HepG2 (cell line): Measurements from ENCODE around the gene AQP10. TPM values are rescaled to one million over a fixed set of nuclear protein-coding genes. Genes with fewer than 3 reads are reported as not detected.

ENCODE experiments used
- AHR ChIP-seq: IDR thresholded peaks from 2 replicates; pipeline ENCODE4 v1.6.1; 2018; ENCODE audit warnings: missing genetic modification reagents, missing compliant biosample characterization
- CSRNP2 ChIP-seq: sonication (generic); formaldehyde crosslinking; conservative IDR thresholded peaks from 2 replicates; pipeline ENCODE4 v1.8.0; 2022; ENCODE audit warnings: low read depth, missing genetic modification reagents
- DPF2 ChIP-seq: sonication (generic); formaldehyde crosslinking; IDR thresholded peaks from 2 replicates; pipeline ENCODE4 v1.4.0; 2020; ENCODE audit warnings: mild to moderate bottlenecking, low read depth, missing genetic modification reagents, borderline replicate concordance
- E2F1 ChIP-seq: sonication (generic); formaldehyde crosslinking; IDR thresholded peaks from 2 replicates; pipeline ENCODE4 v1.5.0; 2020; ENCODE audit warnings: missing genetic modification reagents
- FLYWCH1 ChIP-seq: sonication (generic); formaldehyde crosslinking; IDR thresholded peaks from 2 replicates; pipeline ENCODE4 v1.8.1; 2023; ENCODE audit warnings: mild to moderate bottlenecking, missing genetic modification reagents
- GFI1 ChIP-seq: sonication (generic); formaldehyde crosslinking; IDR thresholded peaks from 2 replicates; pipeline ENCODE4 v1.5.0; 2020; ENCODE audit warnings: missing genetic modification reagents, mild to moderate bottlenecking, borderline replicate concordance
- KDM4B ChIP-seq: sonication (generic); formaldehyde crosslinking; IDR thresholded peaks from 2 replicates; pipeline ENCODE4 v1.4.0; 2020; ENCODE audit warnings: missing genetic modification reagents
- MZF1 ChIP-seq: sonication (generic); formaldehyde crosslinking; IDR thresholded peaks from 2 replicates; pipeline ENCODE4 v1.8.1; 2023; ENCODE audit warnings: mild to moderate bottlenecking, missing genetic modification reagents, borderline replicate concordance
- NCOA2 ChIP-seq: sonication (generic); formaldehyde crosslinking; IDR thresholded peaks from 2 replicates; pipeline ENCODE4 v1.8.0; 2022; ENCODE audit warnings: inconsistent platforms
- PATZ1 ChIP-seq: sonication (generic); formaldehyde crosslinking; IDR thresholded peaks from 2 replicates; pipeline ENCODE4 v1.4.0; 2020; ENCODE audit warnings: missing genetic modification reagents
- RBFOX2 ChIP-seq: fragments of 200-400 bp; formaldehyde crosslinking; IDR thresholded peaks from 2 replicates; pipeline ENCODE4 v1.6.1; 2017; ENCODE audit warnings: low read depth, mild to moderate bottlenecking, low read length
- RBM22 ChIP-seq: fragments of 200-400 bp; formaldehyde crosslinking; optimal IDR thresholded peaks from 2 replicates; pipeline ENCODE3; 2017; ENCODE audit warnings: mild to moderate bottlenecking, low read length, moderate library complexity
- SAFB2 ChIP-seq: sonication (generic); formaldehyde crosslinking; IDR thresholded peaks from 2 replicates; pipeline ENCODE4 v1.5.1; 2020; ENCODE audit warnings: missing genetic modification reagents, low read depth, mild to moderate bottlenecking, borderline replicate concordance
- SATB2 ChIP-seq: sonication (generic); formaldehyde crosslinking; IDR thresholded peaks from 2 replicates; pipeline ENCODE4 v1.5.0; 2020; ENCODE audit warnings: missing genetic modification reagents
- SUZ12 ChIP-seq: fragments of 150-350 bp; IDR thresholded peaks from 2 replicates; pipeline ENCODE4 v1.6.1; 2014; ENCODE audit warnings: low read depth, low read length
- TEAD3 ChIP-seq: optimal IDR thresholded peaks from 2 replicates; pipeline ENCODE3; 2016; ENCODE audit warnings: borderline replicate concordance
- ZKSCAN8 ChIP-seq: IDR thresholded peaks from 2 replicates; pipeline ENCODE4 v1.6.1; 2016; ENCODE audit warnings: borderline replicate concordance, missing genetic modification reagents, missing compliant biosample characterization
- ZNF263 ChIP-seq: sonication (generic); formaldehyde crosslinking; IDR thresholded peaks from 2 replicates; pipeline ENCODE4 v1.4.0; 2020; ENCODE audit warnings: missing genetic modification reagents
- ZNF3 ChIP-seq: IDR thresholded peaks from 2 replicates; pipeline ENCODE4 v1.7.0; 2017; ENCODE audit warnings: inconsistent platforms
- ZNF326 ChIP-seq: sonication (generic); formaldehyde crosslinking; IDR thresholded peaks from 2 replicates; pipeline ENCODE4 v1.4.0; 2020; ENCODE audit warnings: missing genetic modification reagents, borderline replicate concordance
- ZNF337 ChIP-seq: sonication (generic); formaldehyde crosslinking; IDR thresholded peaks from 2 replicates; pipeline ENCODE4 v1.5.1; 2020; ENCODE audit warnings: missing genetic modification reagents, low read depth, mild to moderate bottlenecking, borderline replicate concordance
- ZNF569 ChIP-seq: sonication (generic); formaldehyde crosslinking; IDR thresholded peaks from 2 replicates; pipeline ENCODE4 v1.5.0; 2020; ENCODE audit warnings: mild to moderate bottlenecking, missing genetic modification reagents, moderate library complexity, borderline replicate concordance
- ZNF691 ChIP-seq: sonication (generic); formaldehyde crosslinking; IDR thresholded peaks from 2 replicates; pipeline ENCODE4 v1.4.0; 2020; ENCODE audit warnings: missing genetic modification reagents, low read depth, mild to moderate bottlenecking, borderline replicate concordance
- ZNF746 ChIP-seq: sonication (generic); formaldehyde crosslinking; IDR thresholded peaks from 2 replicates; pipeline ENCODE4 v1.8.0; 2022; ENCODE audit warnings: mild to moderate bottlenecking, missing genetic modification reagents
- ZNF749 ChIP-seq: sonication (generic); formaldehyde crosslinking; IDR thresholded peaks from 2 replicates; pipeline ENCODE4 v1.8.0; 2022; ENCODE audit warnings: mild to moderate bottlenecking, missing genetic modification reagents, moderate library complexity, borderline replicate concordance
- polyA plus RNA-seq, 8 experiments: library from polyadenylated mRNA; depleted of rRNA in 3 of 8; stranded (reverse) in 7 of 8; unstranded in 1 of 8; fragments of >200 nt; fragmentation: Illumina TruSeq in 4 of 8; extraction: Trizol in 4 of 8; gene quantifications; 2 replicates each; pipeline versions ENCODE4 v1.2.1 to v1.2.3, GENCODE V29; 2011 to 2016; ENCODE audit warnings: low read depth in 4 of 8, missing spikeins in 1 of 8, mixed read lengths in 1 of 8; ENCODE audit not compliant: insufficient read depth in 1 of 8
- total RNA-seq, 5 experiments: library from RNA; depleted of rRNA; stranded (reverse); fragments of >200 nt; fragmentation: Illumina TruSeq; extraction: Trizol; gene quantifications; 2 replicates each; pipeline ENCODE4 v1.2.3, GENCODE V29; 2016; ENCODE audit warnings: low read depth in 1 of 5

AQP10 gene
- total and polyA plus RNA-seq, 2 of the 13 experiments (the other 11 are each of a cell fraction or from before 2014, with no cell fraction given) = 0.30 TPM; not detected in 1

- TF ChIP-seq ZNF263 (CRISPR knock-in tag) (no peak), SUZ12 (no peak), ZNF337 (CRISPR knock-in tag) (no peak), MZF1 (no peak), ZNF3 (CRISPR knock-in tag) (no peak), SATB2 (CRISPR knock-in tag) (no peak), TEAD3 (CRISPR knock-in tag) (peak; percentile 42), ZNF326 (CRISPR knock-in tag) (no peak), KDM4B (CRISPR knock-in tag) (no peak), ZNF746 (CRISPR knock-in tag) (peak; percentile 49; the same call in 1 of the 2 replicates), ZNF569 (CRISPR knock-in tag) (no peak), GFI1 (CRISPR knock-in tag) (peak; percentile 59; the same call in 1 of the 2 replicates), CSRNP2 (CRISPR knock-in tag) (no peak), NCOA2 (CRISPR knock-in tag) (peak; percentile 56; the same call in 1 of the 2 replicates), FLYWCH1 (CRISPR knock-in tag) (no peak), DPF2 (CRISPR knock-in tag) (no peak), AHR (CRISPR knock-in tag) (peak; percentile 29; the same call in 1 of the 2 replicates), ZNF749 (CRISPR knock-in tag) (no peak), SAFB2 (CRISPR knock-in tag) (no peak; the same call in 1 of the 2 replicates), PATZ1 (peak; percentile 86), E2F1 (no peak; the same call in 1 of the 2 replicates), RBFOX2 (0 out of 2 replicates have a peak, but pooled peaks have one; percentile 21), ZNF691 (CRISPR knock-in tag) (no peak; the same call in 1 of the 2 replicates), ZKSCAN8 (CRISPR knock-in tag) (no peak; the same call in 1 of the 2 replicates), RBM22 (peak; percentile 88)
These were observed 48.5 kb upstream of the AQP10 start, which contains the start of gene HAX1 (continued) for GRCh38 chr1:154272217-154272998.
